Frontal cortex (tissue), 4 donors: ENCODE data around the gene APBA1. TPM values are rescaled to one million over a fixed set of nuclear protein-coding genes. Genes with fewer than 3 reads are reported as not detected.
"Not testable (repeated sequence)": the region's sequence is repeated elsewhere in the genome, so short reads cannot be mapped to it uniquely, and the experiment has no call there.

Source experiments
- DNase-seq, 2 donors: peaks; one replicate each; pipeline ENCODE4 v3.0.0; 2012; ENCODE audit warnings: low spot score in 2 of 2
- FAIRE-seq: peaks from 2 replicates; lab custom pipeline; 2012; peaks lifted over from hg19 to GRCh38; lab: Jason Lieb, UNC
- total RNA-seq: library from RNA; depleted of rRNA; stranded (reverse); fragments of >200 nt; gene quantifications from one replicate; pipeline ENCODE4 v1.2.3, GENCODE V29; 2014
- donor health status: control.
- donor health status: control.
- donor health status: control.

The APBA1 gene
- total RNA-seq, 1 donor from 2014 or later, result 24.9 TPM

- FAIRE-seq (no peak), DNase-seq (no peak)
Observed at GRCh38 chr9:69430206-69430605, 242.0 kb downstream of the APBA1 start.

GRCh38 chr9:69429281-69429680 is 242.9 kb downstream of the APBA1 start:
- no peak for FAIRE-seq
- no peak for DNase-seq

GRCh38 chr9:69428017-69428785 is 244.0 kb downstream of the APBA1 start:
- DNase-seq (no peak), FAIRE-seq (no peak)

GRCh38 chr9:69427286-69427685 is 244.9 kb downstream of the APBA1 start:
- FAIRE-seq (no peak), DNase-seq (peak in 1 of 2 donors; percentile 47)

- DNase-seq (no peak), FAIRE-seq (no peak)
Observed at GRCh38 chr9:69425136-69425801, 246.9 kb downstream of the APBA1 start.

- FAIRE-seq, result peak; percentile 70
- DNase-seq, result peak; percentile 71 to 82
Observed at GRCh38 chr9:69421908-69422801, 250.0 kb downstream of the APBA1 start.

- DNase-seq (no peak), FAIRE-seq (no peak)
Observed at GRCh38 chr9:69420611-69421270, 251.4 kb downstream of the APBA1 start.

GRCh38 chr9:69412741-69413150 is 259.4 kb downstream of the APBA1 start:
- DNase-seq, result peak; percentile 34 to 67
- FAIRE-seq, result no peak

- FAIRE-seq (no peak), DNase-seq (no peak)
Observed at GRCh38 chr9:69411931-69412740, 260.0 kb downstream of the APBA1 start.

GRCh38 chr9:69411246-69411645 is 260.9 kb downstream of the APBA1 start:
- DNase-seq (no peak), FAIRE-seq (no peak)

- not testable (repeated sequence) for DNase-seq, FAIRE-seq
Observed at GRCh38 chr9:69409936-69410335, 262.2 kb downstream of the APBA1 start.

GRCh38 chr9:69400470-69400869 is 271.7 kb downstream of the APBA1 start:
- DNase-seq (no peak), FAIRE-seq (no peak)

- DNase-seq (peak in 1 of 2 donors; percentile 48), FAIRE-seq (no peak)
Observed at GRCh38 chr9:69397384-69398214, 274.6 kb downstream of the APBA1 start.

- no peak for DNase-seq
- FAIRE-seq, result no peak
Observed at GRCh38 chr9:69396759-69397158, 275.4 kb downstream of the APBA1 start.

- DNase-seq (peak in 1 of 2 donors; percentile 37), FAIRE-seq (no peak)
Observed at GRCh38 chr9:69395718-69396117, 276.5 kb downstream of the APBA1 start.

- FAIRE-seq, result no peak
- DNase-seq, result no peak
Observed at GRCh38 chr9:69393425-69393824, 278.7 kb downstream of the APBA1 start.

- no peak for DNase-seq
- no peak for FAIRE-seq
Observed at GRCh38 chr9:69392826-69393225, 279.3 kb downstream of the APBA1 start.

- DNase-seq (peak in 1 of 2 donors; percentile 54), FAIRE-seq (no peak)
Observed at GRCh38 chr9:69391946-69392345, 280.2 kb downstream of the APBA1 start.
